ENCODE measurements around the gene SH2D7.

DNA sequence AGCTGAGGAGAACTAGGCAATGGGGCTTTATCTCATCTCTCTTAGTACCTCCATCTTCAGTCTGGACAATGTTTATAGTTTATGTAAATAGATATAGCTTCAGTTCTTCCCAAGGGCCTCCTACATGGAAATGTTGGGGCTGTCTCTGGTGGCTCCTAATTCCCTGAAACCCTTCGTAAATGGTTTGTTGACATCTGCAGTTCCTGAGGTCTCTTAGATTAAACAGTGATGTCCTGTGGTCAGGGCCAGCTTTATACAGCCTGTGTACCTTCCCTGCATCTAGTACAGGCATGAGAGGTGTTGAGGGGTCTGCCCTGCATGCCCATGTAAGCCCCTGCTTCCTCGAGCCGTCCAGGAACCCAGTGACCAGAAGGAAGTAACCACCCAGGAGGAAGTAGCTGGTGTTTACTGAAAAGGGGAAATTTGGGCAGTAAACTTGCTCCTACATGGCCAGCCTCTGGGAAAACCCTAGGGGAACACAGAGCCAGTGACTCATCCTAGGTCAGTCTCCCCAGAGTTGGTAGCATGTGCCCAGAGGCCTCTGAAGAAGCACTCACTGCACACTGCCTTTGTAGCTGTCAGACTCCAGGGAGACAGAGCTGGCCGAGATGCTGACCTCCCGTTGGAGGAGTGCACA is 10.1 kb upstream of the SH2D7 start:
- TF ChIP-seq, protein P1, sequence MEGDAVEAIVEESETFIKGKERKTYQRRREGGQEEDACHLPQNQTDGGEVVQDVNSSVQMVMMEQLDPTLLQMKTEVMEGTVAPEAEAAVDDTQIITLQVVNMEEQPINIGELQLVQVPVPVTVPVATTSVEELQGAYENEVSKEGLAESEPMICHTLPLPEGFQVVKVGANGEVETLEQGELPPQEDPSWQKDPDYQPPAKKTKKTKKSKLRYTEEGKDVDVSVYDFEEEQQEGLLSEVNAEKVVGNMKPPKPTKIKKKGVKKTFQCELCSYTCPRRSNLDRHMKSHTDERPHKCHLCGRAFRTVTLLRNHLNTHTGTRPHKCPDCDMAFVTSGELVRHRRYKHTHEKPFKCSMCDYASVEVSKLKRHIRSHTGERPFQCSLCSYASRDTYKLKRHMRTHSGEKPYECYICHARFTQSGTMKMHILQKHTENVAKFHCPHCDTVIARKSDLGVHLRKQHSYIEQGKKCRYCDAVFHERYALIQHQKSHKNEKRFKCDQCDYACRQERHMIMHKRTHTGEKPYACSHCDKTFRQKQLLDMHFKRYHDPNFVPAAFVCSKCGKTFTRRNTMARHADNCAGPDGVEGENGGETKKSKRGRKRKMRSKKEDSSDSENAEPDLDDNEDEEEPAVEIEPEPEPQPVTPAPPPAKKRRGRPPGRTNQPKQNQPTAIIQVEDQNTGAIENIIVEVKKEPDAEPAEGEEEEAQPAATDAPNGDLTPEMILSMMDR (conservative IDR thresholded peaks at IDR 0.05; ENCODE audit: low read length): no peak
- TF ChIP-seq EZH2phosphoT487 (IDR thresholded peaks at IDR 0.05; ENCODE audit: borderline replicate concordance): no peak
